Lung (tissue), 12 donors: ENCODE measurements around the gene WWTR1. TPM values are rescaled to one million over a fixed set of nuclear protein-coding genes. Genes with fewer than 3 reads are reported as not detected.

Experiments used
- ATAC-seq: fragments of 200-7000 bp; cut with Tn5 transposase; one replicate; pipeline ENCODE4 v1.9.1; 2020; ENCODE audit warnings: moderate number of reproducible peaks; ENCODE audit not compliant: insufficient read depth, low FRiP score
- DNase-seq, 3 donors: peaks; one replicate each; pipeline ENCODE4 v3.0.0-alpha.2; 2013 to 2017
- H3K27ac ChIP-seq, 2 donors: one replicate each; pipeline ENCODE4 v1.5.1; 2013; ENCODE audit warnings: mild to moderate bottlenecking in 2 of 2, moderate library complexity in 2 of 2, control low read depth in 1 of 2, inconsistent platforms in 1 of 2, low read depth in 1 of 2, low read length in 1 of 2
- H3K27me3 ChIP-seq, 3 donors: one replicate each; pipeline ENCODE4 v1.5.1; 2013; ENCODE audit warnings: low read length in 2 of 3; ENCODE audit not compliant: control insufficient read depth in 3 of 3, insufficient read depth in 3 of 3
- H3K36me3 ChIP-seq, 4 donors: one replicate each; pipeline ENCODE4 v1.5.1; 2013; ENCODE audit warnings: low read length in 4 of 4, mild to moderate bottlenecking in 1 of 4, moderate library complexity in 1 of 4; ENCODE audit not compliant: control insufficient read depth in 4 of 4, insufficient read depth in 4 of 4
- H3K4me1 ChIP-seq, 5 donors: one replicate each; pipeline ENCODE4 v1.5.1; 2013; ENCODE audit warnings: low read length in 5 of 5, mild to moderate bottlenecking in 2 of 5, moderate library complexity in 1 of 5; ENCODE audit not compliant: control insufficient read depth in 5 of 5, insufficient read depth in 5 of 5
- H3K4me3 ChIP-seq: one replicate; pipeline ENCODE4 v1.5.1; 2013; ENCODE audit warnings: mild to moderate bottlenecking, control low read depth, moderate library complexity
- H3K9ac ChIP-seq, 2 donors: one replicate each; pipeline ENCODE4 v1.5.1; 2013; ENCODE audit warnings: low read length in 2 of 2, control low read depth in 1 of 2; ENCODE audit not compliant: insufficient read depth in 1 of 2
- H3K9me3 ChIP-seq, 4 donors: one replicate each; pipeline ENCODE4 v1.5.1; 2013; ENCODE audit warnings: low read length in 3 of 4, mild to moderate bottlenecking in 1 of 4, moderate library complexity in 1 of 4; ENCODE audit not compliant: control insufficient read depth in 4 of 4, insufficient read depth in 3 of 4
- WGBS, 2 donors: extraction: QIAGEN DNeasy Blood & Tissue Kit; methylation state at CpG; one replicate each; pipeline ENCODE4 v1.1.7; 2013; 5-methylcytosine and 5-hydroxymethylcytosine counted together
- polyA plus RNA-seq, 2 donors: library from polyadenylated mRNA; stranded (reverse); fragments of 200-250 nt; gene quantifications; one replicate each; pipeline ENCODE4 v1.2.1, GENCODE V29; 2013
- total RNA-seq, 2 donors: library from RNA; depleted of rRNA in 1 of 2; stranded (reverse); fragments of >200 nt in 1 of 2; gene quantifications; one replicate each; pipeline ENCODE4 v1.2.1, GENCODE V29; 2014 to 2021
- TF ChIP-seq, protein P1 (sequence below): IDR thresholded peaks from 2 replicates; pipeline ENCODE4 v1.5.1; 2012; ENCODE audit warnings: mild to moderate bottlenecking; ENCODE audit errors: control extremely low read depth, extremely low read depth
- donor health status: control.
- donor health status: control.
- donor health status: Bipolar disorder and iron deficiency.
- donor health status: healthy.
- donor health status: DM: yes; HTN: yes; CAD: no.

WWTR1 gene
- total and polyA plus RNA-seq, 4 donors: 29.3 to 186 (median 63.4) TPM

DNA sequence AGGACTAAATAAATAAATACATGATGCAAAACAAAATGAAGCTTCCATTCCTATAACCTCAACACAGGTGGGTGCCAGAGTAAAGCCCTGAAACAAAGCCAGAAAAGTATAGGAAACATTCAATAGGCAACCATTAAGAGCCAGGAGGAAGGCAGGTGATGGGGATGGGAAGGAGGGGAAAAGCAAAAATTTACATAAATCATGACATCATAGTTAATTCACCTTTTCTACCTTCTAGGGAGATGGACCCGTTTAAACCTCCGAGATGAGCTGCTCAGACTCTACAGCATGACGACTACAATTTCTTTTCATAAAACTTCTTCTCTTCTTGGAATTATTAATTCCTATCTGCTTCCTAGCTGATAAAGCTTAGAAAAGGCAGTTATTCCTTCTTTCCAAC lies 155.4 kb downstream of the WWTR1 start:
- 72 to 93% methylated on average over 3 of the region's 3 CpGs for WGBS, 2 donors
- H3K9ac ChIP-seq: no peak overlapping the region
- H3K27ac ChIP-seq: no peak overlapping the region
- no peak for DNase-seq
- no peaks in the 10 kb centered on the region for H3K36me3 ChIP-seq
- no peak for ATAC-seq
- no peak overlapping the region for H3K4me3 ChIP-seq
- H3K27me3 ChIP-seq: no peaks in the 10 kb centered on the region
- H3K9me3 ChIP-seq: no peaks in the 10 kb centered on the region
- H3K4me1 ChIP-seq: peaks cover 0 to 8% (median 3%) of the 10 kb centered on the region in 5 donors
- TF ChIP-seq, protein P1, sequence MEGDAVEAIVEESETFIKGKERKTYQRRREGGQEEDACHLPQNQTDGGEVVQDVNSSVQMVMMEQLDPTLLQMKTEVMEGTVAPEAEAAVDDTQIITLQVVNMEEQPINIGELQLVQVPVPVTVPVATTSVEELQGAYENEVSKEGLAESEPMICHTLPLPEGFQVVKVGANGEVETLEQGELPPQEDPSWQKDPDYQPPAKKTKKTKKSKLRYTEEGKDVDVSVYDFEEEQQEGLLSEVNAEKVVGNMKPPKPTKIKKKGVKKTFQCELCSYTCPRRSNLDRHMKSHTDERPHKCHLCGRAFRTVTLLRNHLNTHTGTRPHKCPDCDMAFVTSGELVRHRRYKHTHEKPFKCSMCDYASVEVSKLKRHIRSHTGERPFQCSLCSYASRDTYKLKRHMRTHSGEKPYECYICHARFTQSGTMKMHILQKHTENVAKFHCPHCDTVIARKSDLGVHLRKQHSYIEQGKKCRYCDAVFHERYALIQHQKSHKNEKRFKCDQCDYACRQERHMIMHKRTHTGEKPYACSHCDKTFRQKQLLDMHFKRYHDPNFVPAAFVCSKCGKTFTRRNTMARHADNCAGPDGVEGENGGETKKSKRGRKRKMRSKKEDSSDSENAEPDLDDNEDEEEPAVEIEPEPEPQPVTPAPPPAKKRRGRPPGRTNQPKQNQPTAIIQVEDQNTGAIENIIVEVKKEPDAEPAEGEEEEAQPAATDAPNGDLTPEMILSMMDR: no peak

DNA sequence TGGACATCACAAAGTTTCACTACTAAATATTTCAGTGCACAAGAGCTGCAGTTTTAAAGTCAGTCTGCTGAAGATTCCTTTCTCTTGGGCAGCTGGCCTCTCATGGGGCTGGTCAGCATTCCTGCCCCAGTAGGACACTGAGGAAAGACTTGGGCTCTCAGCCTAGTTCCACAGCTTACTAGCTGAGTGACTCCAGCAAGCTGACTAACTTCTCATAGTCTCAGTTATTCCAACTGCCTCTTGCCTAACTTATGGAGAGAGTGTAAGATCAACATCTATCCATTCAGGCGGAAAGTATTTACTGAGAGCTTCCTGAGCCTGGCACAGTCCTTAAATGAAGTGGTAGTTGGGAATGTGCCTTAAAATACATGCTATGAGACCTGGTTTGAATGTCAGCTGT lies 156.3 kb downstream of the WWTR1 start:
- Histone ChIP-seq H3K9ac (no peak overlapping the region), H3K27me3 (no peaks in the 10 kb centered on the region), H3K9me3 (no peaks in the 10 kb centered on the region), H3K36me3 (no peaks in the 10 kb centered on the region), H3K4me1 (peaks cover 0 to under 1% (median 0%) of the 10 kb centered on the region in 5 donors), H3K4me3 (no peak overlapping the region), H3K27ac (no peak overlapping the region)
- peak; percentile 51 for ATAC-seq
- 81 to 93% methylated on average over 1 of the region's 1 CpG for WGBS, 2 donors
- no peak for DNase-seq
- TF ChIP-seq, protein P1: no peak

DNA sequence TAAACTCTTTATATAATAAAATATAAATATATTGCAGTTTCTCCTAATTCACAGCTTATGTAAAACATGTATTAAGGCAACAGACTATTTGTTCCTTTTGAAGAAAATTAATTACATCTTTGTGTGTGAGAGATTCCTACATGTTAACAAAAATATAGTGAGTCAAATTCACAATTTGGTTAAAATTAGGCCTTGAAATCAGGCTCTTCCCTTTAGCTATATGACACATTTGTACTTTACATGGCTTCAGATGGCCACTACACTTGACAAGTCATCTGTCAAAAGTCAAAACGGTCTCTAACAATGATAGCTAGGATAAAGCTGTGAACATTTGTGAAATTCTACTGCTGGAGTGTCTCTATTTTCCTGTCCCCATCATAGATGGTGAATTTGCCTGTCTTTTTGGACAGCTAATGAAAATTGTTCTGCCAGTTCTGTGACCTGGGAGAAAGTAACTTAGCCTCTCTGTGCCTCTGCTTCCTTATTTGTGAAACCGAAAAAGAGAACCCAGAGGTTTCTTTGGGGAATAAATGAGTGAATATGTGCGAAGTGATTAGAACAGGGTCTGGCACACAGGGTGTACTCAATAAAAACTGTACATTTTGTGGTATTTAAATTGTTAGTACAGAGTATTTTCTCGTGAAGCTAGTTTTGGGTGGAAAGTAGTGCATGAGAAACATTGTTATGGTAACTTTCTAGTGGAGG lies 159.7 kb downstream of the WWTR1 start:
- DNase-seq (no peak), ATAC-seq (no peak)
- Histone ChIP-seq H3K27ac (no peak overlapping the region), H3K9ac (no peak overlapping the region), H3K36me3 (no peaks in the 10 kb centered on the region), H3K4me1 (no peaks in the 10 kb centered on the region), H3K27me3 (no peaks in the 10 kb centered on the region), H3K4me3 (no peak overlapping the region), H3K9me3 (no peaks in the 10 kb centered on the region)
- TF ChIP-seq, protein P1: no peak
- WGBS, 2 donors: 54 to 72% methylated on average over 4 of the region's 4 CpGs

DNA sequence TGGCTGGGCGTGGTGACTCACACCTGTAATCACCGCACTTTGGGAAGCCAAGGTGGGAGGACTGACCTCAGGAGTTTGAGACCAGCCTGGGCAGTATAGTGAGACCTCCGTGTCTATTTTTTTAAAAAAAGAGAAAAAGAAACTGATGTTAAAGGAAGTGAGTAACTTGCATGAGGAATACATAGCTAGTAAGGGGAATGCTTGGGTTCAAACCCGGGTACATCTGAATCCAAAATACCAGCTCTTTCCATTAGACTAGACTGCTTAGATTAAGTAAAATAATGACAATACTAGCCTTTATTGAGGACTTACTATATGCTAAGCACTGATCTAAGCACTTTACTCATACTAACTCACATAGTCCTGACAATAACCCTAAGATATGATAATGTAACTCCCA lies 160.9 kb downstream of the WWTR1 start:
- Histone ChIP-seq H3K9ac (no peak overlapping the region), H3K27me3 (no peaks in the 10 kb centered on the region), H3K36me3 (no peaks in the 10 kb centered on the region), H3K9me3 (no peaks in the 10 kb centered on the region), H3K4me1 (no peaks in the 10 kb centered on the region), H3K27ac (no peak overlapping the region), H3K4me3 (no peak overlapping the region)
- no peak for ATAC-seq
- TF ChIP-seq, protein P1: no peak
- DNase-seq: no peak
- WGBS, 2 donors: 90 to 91% methylated on average over 4 of the region's 4 CpGs
